ENCODE data around the gene CCDC137. TPM values are rescaled to one million over a fixed set of nuclear protein-coding genes. Genes with fewer than 3 reads are reported as not detected.

Gene CCDC137
- total RNA-seq, 1 donor from 2014 or later: 32.1 TPM

DNA sequence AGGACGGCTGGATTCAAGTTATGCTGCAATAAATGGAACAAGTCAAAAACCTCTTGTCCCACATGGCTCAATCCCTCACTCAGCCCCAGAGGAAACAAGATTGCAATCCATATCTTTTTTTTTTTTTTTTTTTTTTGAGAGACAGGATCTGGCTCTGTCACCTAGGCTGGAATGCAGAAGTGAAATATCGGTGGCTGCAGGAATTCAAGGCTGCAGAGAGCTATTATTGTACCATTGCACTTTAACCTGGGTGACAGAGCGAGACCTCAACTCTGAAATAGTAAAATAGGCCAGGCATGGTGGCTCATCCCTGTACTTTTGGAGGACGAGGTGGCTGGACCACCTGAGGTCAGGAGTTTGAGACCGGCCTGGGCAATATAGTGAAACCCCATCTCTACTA is 7.5 kb upstream of the CCDC137 start:
- no peaks in the 10 kb centered on the region for H3K9me3 Mint-ChIP-seq
- DNase-seq (ENCODE audit: extremely low spot score, unreplicated experiment): no peak

DNA sequence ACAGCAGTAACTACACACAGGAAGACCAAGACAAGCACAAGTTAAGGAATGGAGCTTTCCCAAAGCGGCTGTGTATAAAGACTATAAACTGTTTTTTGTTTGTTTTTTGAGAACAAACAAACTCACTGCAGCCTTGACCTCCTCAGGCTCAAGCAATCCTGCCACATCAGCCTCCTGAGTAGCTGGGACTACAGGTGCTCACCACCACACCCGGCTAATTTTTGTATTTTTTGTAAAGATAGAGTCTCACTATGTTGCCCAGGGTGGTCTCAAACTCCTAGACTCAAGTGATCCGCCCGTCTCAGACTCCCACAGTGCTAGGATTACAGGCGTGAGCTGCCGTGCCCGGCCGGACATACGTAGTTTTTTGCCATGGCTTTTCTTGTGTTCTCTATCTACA is 6.1 kb upstream of the CCDC137 start:
- Mint-ChIP-seq H3K27ac (no peak overlapping the region), H3K9me3 (no peaks in the 10 kb centered on the region), H3K36me3 (no peaks in the 10 kb centered on the region), H3K4me3 (no peak overlapping the region), H3K4me1 (ENCODE audit: unreplicated experiment) (no peaks in the 10 kb centered on the region), H3K27me3 (no peaks in the 10 kb centered on the region)
- DNase-seq (ENCODE audit: extremely low spot score, unreplicated experiment): no peak
- TF ChIP-seq, protein P1, sequence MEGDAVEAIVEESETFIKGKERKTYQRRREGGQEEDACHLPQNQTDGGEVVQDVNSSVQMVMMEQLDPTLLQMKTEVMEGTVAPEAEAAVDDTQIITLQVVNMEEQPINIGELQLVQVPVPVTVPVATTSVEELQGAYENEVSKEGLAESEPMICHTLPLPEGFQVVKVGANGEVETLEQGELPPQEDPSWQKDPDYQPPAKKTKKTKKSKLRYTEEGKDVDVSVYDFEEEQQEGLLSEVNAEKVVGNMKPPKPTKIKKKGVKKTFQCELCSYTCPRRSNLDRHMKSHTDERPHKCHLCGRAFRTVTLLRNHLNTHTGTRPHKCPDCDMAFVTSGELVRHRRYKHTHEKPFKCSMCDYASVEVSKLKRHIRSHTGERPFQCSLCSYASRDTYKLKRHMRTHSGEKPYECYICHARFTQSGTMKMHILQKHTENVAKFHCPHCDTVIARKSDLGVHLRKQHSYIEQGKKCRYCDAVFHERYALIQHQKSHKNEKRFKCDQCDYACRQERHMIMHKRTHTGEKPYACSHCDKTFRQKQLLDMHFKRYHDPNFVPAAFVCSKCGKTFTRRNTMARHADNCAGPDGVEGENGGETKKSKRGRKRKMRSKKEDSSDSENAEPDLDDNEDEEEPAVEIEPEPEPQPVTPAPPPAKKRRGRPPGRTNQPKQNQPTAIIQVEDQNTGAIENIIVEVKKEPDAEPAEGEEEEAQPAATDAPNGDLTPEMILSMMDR (conservative IDR thresholded peaks at IDR 0.05): no peak

More for the DNA sequence above, 7.5 kb upstream of the CCDC137 start:
- TF ChIP-seq, protein P1 (conservative IDR thresholded peaks at IDR 0.05): no peak
- H3K36me3 Mint-ChIP-seq: no peaks in the 10 kb centered on the region
- H3K4me1 Mint-ChIP-seq (ENCODE audit: unreplicated experiment): no peaks in the 10 kb centered on the region
- H3K4me3 Mint-ChIP-seq: no peak overlapping the region
- peak overlapping the region; percentile 84 for H3K27ac Mint-ChIP-seq
- H3K27me3 Mint-ChIP-seq: no peaks in the 10 kb centered on the region

DNA sequence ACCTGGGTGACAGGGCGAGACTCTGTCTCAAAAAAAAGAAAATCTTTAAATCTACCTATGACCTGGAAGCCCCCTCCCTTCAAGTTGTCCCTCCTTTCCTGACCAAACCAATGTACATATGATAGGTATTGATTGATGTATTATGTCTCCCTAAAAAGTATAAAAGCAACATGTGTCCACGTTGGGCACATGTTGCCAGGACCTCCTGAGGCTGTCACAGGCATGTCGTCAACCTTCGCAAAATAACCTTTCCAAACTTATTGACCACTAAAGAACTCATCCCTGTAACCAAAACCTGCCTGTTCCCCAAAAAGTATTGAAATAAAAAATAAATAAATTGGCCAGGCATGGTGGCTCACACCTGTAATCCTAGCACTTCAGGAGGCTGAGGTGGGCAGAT is 4.5 kb upstream of the CCDC137 start:
- Mint-ChIP-seq H3K27ac (no peak overlapping the region), H3K36me3 (no peaks in the 10 kb centered on the region), H3K4me3 (no peak overlapping the region), H3K4me1 (ENCODE audit: unreplicated experiment) (peaks cover 6% of the 10 kb centered on the region), H3K9me3 (no peaks in the 10 kb centered on the region), H3K27me3 (no peaks in the 10 kb centered on the region)
- TF ChIP-seq, protein P1 (conservative IDR thresholded peaks at IDR 0.05): no peak
- DNase-seq (ENCODE audit: extremely low spot score, unreplicated experiment): no peak

DNA sequence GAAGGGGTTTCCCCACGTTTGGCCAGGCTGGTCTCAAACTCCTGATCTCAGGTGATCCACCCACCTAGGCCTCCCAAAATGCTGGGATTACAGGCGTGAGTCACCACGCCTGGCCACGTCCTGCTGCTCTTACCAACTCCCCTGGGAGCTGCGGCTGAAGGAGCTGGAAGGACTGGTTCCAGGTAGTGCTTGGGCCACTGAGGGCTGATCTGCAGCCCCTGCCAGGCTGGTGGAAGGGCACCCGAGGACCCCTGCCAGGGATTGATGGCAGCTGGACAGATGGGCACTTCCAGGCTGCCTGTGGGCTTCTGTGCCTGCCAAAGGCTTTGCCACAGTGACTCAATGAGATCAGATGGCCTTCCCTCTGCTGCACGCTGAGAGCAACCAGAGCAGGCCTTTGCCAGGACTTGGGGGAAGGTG is 2.5 kb upstream of the CCDC137 start:
- no peak for DNase-seq (ENCODE audit: extremely low spot score, unreplicated experiment)
- peaks cover 3% of the 10 kb centered on the region for H3K36me3 Mint-ChIP-seq
- H3K4me1 Mint-ChIP-seq (ENCODE audit: unreplicated experiment): peaks cover 17% of the 10 kb centered on the region
- no peaks in the 10 kb centered on the region for H3K27me3 Mint-ChIP-seq
- TF ChIP-seq, protein P1 (conservative IDR thresholded peaks at IDR 0.05): no peak
- no peak overlapping the region for H3K4me3 Mint-ChIP-seq
- no peak overlapping the region for H3K27ac Mint-ChIP-seq
- H3K9me3 Mint-ChIP-seq: no peaks in the 10 kb centered on the region

DNA sequence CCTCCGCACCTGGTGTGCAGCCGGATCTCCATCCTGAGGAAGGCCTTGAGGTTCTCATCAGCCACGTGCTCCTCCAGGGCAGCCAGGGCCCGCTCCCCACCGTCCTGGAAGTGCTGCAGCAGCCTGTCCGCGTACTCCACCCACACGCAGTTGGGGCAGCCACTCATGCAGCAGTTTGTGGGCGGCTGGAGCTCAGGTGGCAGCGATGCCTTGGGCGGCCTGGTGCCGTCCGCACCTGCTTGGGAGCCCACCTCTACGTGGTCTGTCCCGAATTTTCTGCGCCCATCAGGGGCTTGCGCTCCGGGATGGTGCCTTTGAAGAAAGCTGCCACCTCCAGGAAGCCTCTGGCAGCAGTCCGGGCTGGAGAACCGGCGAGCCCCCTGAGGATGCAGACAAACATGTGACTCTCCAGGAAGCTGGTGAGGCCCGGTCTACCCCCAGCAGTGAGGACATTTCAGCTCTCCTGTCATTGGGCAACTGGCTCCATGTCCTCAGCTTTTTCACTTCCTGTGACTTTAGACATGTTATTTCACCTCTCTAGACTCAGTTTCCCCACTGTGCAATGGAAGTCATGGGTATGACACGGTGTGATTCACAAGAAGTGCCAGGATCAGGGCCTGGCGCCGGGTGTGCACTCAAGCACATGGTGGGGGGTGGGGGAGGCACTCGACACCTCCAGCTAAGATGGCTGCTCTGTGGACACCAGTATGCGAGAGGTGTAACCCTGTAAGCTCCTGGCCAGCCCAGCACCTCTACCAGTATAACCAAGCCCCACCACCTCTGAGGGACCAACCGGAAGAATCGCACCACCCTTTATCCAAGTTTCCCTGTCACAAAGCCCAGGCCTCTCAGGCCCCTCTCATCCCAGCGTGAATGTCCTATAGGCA is 1.1 kb upstream of the CCDC137 start:
- peaks cover 3% of the 10 kb centered on the region for H3K36me3 Mint-ChIP-seq

More for the DNA sequence above, 1.1 kb upstream of the CCDC137 start:
- H3K27ac Mint-ChIP-seq: peak overlapping the region; percentile 86
- H3K27me3 Mint-ChIP-seq: no peaks in the 10 kb centered on the region
- no peaks in the 10 kb centered on the region for H3K9me3 Mint-ChIP-seq
- no peak for DNase-seq (ENCODE audit: extremely low spot score, unreplicated experiment)
- TF ChIP-seq, protein P1 (conservative IDR thresholded peaks at IDR 0.05): no peak
- H3K4me1 Mint-ChIP-seq (ENCODE audit: unreplicated experiment): peaks cover 17% of the 10 kb centered on the region
- peak overlapping the region; percentile 96 for H3K4me3 Mint-ChIP-seq

All from type B pancreatic cell (in vitro differentiated cells).